Gastroesophageal sphincter (tissue), 3 donors: ENCODE data around the gene AKAP3.

Experiments used
- EP300 ChIP-seq: sonication (generic); formaldehyde crosslinking; IDR thresholded peaks from one replicate; pipeline ENCODE4 v1.6.1; 2017; ENCODE audit warnings: antibody characterized with exemption, mild to moderate bottlenecking
- POLR2A ChIP-seq, 2 donors: fragments of 450-650 bp; IDR thresholded peaks; one replicate each; pipeline ENCODE4 v1.6.1; 2017; ENCODE audit warnings: antibody characterized with exemption in 2 of 2, mild to moderate bottlenecking in 2 of 2, moderate library complexity in 1 of 2
- POLR2AphosphoS5 ChIP-seq: sonication (generic); formaldehyde crosslinking; IDR thresholded peaks from one replicate; pipeline ENCODE4 v1.6.1; 2017; ENCODE audit warnings: antibody characterized with exemption
- TF ChIP-seq, protein P1 (sequence below), 4 experiments: fragments of 200-600 bp in 2 of 4; fragments of 450-650 bp in 2 of 4; sonication (generic) in 1 of 4; IDR thresholded peaks; one replicate each; pipeline ENCODE4 v1.5.1; 2017 to 2019; ENCODE audit warnings: antibody characterized with exemption in 4 of 4, mild to moderate bottlenecking in 2 of 4, moderate library complexity in 2 of 4

DNA sequence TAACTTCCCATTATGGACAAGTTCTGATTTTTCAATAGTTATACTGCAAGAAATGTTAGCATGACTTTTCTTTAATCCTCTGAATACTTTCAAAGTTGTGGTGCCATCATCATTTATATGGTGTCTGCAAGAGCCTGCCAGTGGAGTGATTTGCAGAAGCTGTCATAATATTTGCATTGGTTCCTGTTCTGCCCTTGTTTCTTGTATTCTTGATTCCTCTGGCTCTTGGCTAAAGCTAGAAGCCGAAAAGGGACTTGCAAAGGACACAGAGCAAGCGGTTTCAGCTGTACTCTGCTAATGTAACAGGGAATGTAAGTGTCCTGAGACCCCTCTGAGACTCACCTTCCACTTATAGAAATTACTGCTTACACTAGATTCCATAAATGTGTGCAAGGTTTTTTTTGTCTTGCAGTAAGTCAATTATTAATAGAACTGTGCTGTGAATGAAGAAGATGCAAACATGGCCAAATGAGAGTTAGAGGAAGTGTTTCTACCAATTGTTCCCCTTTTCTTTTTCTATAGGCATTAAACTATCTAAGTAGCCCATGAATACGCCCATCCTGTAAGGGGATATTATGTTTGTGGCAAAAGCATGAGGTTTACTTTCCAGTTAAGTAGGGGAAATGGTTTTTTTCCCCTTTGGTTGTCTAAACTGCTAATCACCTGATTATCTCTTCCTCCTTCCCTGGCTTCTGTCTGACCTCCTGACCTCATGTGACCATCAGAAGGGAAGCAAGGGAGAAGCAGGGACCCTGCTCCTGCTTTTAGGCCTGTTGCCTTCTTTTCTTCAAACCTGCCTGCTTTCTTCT lies 81.6 kb downstream of the AKAP3 start:
- no peak for TF ChIP-seq POLR2AphosphoS5
- TF ChIP-seq, protein P1, sequence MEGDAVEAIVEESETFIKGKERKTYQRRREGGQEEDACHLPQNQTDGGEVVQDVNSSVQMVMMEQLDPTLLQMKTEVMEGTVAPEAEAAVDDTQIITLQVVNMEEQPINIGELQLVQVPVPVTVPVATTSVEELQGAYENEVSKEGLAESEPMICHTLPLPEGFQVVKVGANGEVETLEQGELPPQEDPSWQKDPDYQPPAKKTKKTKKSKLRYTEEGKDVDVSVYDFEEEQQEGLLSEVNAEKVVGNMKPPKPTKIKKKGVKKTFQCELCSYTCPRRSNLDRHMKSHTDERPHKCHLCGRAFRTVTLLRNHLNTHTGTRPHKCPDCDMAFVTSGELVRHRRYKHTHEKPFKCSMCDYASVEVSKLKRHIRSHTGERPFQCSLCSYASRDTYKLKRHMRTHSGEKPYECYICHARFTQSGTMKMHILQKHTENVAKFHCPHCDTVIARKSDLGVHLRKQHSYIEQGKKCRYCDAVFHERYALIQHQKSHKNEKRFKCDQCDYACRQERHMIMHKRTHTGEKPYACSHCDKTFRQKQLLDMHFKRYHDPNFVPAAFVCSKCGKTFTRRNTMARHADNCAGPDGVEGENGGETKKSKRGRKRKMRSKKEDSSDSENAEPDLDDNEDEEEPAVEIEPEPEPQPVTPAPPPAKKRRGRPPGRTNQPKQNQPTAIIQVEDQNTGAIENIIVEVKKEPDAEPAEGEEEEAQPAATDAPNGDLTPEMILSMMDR (IDR thresholded peaks at IDR 0.05): no peak
- no peak for TF ChIP-seq POLR2A (IDR thresholded peaks at IDR 0.05)
- TF ChIP-seq EP300: no peak
